Measurements from ENCODE around the gene GLT1D1.
A peak's percentile ranks its signal among the peaks of the same experiment; 100 is the strongest.

GLT1D1 gene

GRCh38 chr12:128969480-128970055 is 116.3 kb downstream of the GLT1D1 start:
- peak; percentile 75 to 94 for DNase-seq

- DNase-seq: no peak
These were observed 116.8 kb downstream of the GLT1D1 start for GRCh38 chr12:128970110-128970509.

- peak in 1 of 2 experiments; percentile 16 for DNase-seq
These were observed 117.7 kb downstream of the GLT1D1 start for GRCh38 chr12:128970941-128971340.

- DNase-seq: peak; percentile 24 to 70
These were observed 118.5 kb downstream of the GLT1D1 start for GRCh38 chr12:128971802-128972201.

GRCh38 chr12:128973883-128974681 is 120.8 kb downstream of the GLT1D1 start:
- DNase-seq: no peak

- DNase-seq: no peak
These were observed 121.6 kb downstream of the GLT1D1 start for GRCh38 chr12:128974881-128975280.

- DNase-seq: peak in 1 of 2 experiments; percentile 39
These were observed 123.0 kb downstream of the GLT1D1 start for GRCh38 chr12:128976120-128976738.

GRCh38 chr12:128977441-128977840 is 124.2 kb downstream of the GLT1D1 start:
- peak; percentile 21 to 45 for DNase-seq

- peak in 1 of 2 experiments; percentile 19 for DNase-seq
These were observed 124.8 kb downstream of the GLT1D1 start for GRCh38 chr12:128978067-128978466.

- DNase-seq: no peak
These were observed 127.3 kb downstream of the GLT1D1 start for GRCh38 chr12:128980623-128981022.

- DNase-seq: no peak
These were observed 128.8 kb downstream of the GLT1D1 start for GRCh38 chr12:128981971-128982533.

- peak in 1 of 2 experiments; percentile 33 for DNase-seq
These were observed 129.7 kb downstream of the GLT1D1 start for GRCh38 chr12:128982933-128983332.

- no peak for DNase-seq
These were observed 130.1 kb downstream of the GLT1D1 start for GRCh38 chr12:128983371-128983770.

- no peak for DNase-seq
These were observed 133.7 kb downstream of the GLT1D1 start for GRCh38 chr12:128986957-128987356.

- DNase-seq: no peak
These were observed 136.0 kb downstream of the GLT1D1 start for GRCh38 chr12:128989287-128989686.

- no peak for DNase-seq
These were observed 138.4 kb downstream of the GLT1D1 start for GRCh38 chr12:128991716-128992115.

- no peak for DNase-seq
These were observed 138.8 kb downstream of the GLT1D1 start for GRCh38 chr12:128992116-128992515.

- DNase-seq: no peak
These were observed 139.3 kb downstream of the GLT1D1 start for GRCh38 chr12:128992550-128992949.

GRCh38 chr12:128994856-128995255 is 141.6 kb downstream of the GLT1D1 start:
- DNase-seq: peak in 1 of 2 experiments; percentile 34

- DNase-seq: no peak
These were observed 142.3 kb downstream of the GLT1D1 start for GRCh38 chr12:128995619-128996018.

- DNase-seq: no peak
These were observed 148.5 kb downstream of the GLT1D1 start for GRCh38 chr12:129001826-129002225.

GRCh38 chr12:129002427-129002826 is 149.1 kb downstream of the GLT1D1 start:
- no peak for DNase-seq

- no peak for DNase-seq
These were observed 152.1 kb downstream of the GLT1D1 start for GRCh38 chr12:129005416-129005815.

GRCh38 chr12:129005829-129006228 is 152.6 kb downstream of the GLT1D1 start:
- DNase-seq: no peak
